Breast epithelium (tissue), 4 donors: Measurements from ENCODE around the gene C3. TPM values are rescaled to one million over a fixed set of nuclear protein-coding genes. Genes with fewer than 3 reads are reported as not detected.
A peak's percentile ranks its signal among the peaks of the same experiment; 100 is the strongest.

Source experiments
- DNase-seq, 2 donors: peaks; one replicate each; pipeline ENCODE4 v3.0.0-alpha.2; 2019; ENCODE audit warnings: low spot score in 2 of 2
- H3K27ac ChIP-seq, 2 donors: fragments of 200-600 bp; sonication (generic) in 1 of 2; one replicate each; pipeline ENCODE4 v1.5.1; 2016 to 2019; ENCODE audit warnings: mild to moderate bottlenecking in 1 of 2
- H3K27me3 ChIP-seq, 2 donors: fragments of 200-600 bp; sonication (generic) in 1 of 2; one replicate each; pipeline versions ENCODE4 v1.5.1 to v1.6.0; 2017 to 2019; ENCODE audit warnings: control low read depth in 1 of 2, mild to moderate bottlenecking in 1 of 2
- H3K36me3 ChIP-seq: fragments of 200-600 bp; one replicate; pipeline ENCODE4 v1.5.1; 2019
- H3K4me1 ChIP-seq, 2 donors: fragments of 200-600 bp; sonication (generic); one replicate each; pipeline ENCODE4 v1.5.1; 2016 to 2019; ENCODE audit warnings: control low read depth in 1 of 2
- H3K4me3 ChIP-seq, 3 donors: fragments of 200-600 bp; sonication (generic); 1 replicate in 2 of 3; 2 replicates in 1 of 3; pipeline ENCODE4 v1.5.1; 2016 to 2019; ENCODE audit warnings: mild to moderate bottlenecking in 3 of 3, moderate library complexity in 2 of 3
- H3K9me3 ChIP-seq, 2 donors: fragments of 200-600 bp; sonication (generic) in 1 of 2; one replicate each; pipeline ENCODE4 v1.5.1; 2016 to 2019; ENCODE audit warnings: control low read depth in 1 of 2
- CTCF ChIP-seq, 3 donors: fragments of 450-650 bp; IDR thresholded peaks; one replicate each; pipeline ENCODE4 v1.5.1; 2016 to 2017; ENCODE audit warnings: antibody characterized with exemption in 3 of 3, mild to moderate bottlenecking in 3 of 3, moderate library complexity in 3 of 3
- POLR2A ChIP-seq: fragments of 450-650 bp; IDR thresholded peaks from one replicate; pipeline ENCODE4 v1.6.1; 2016; ENCODE audit warnings: antibody characterized with exemption, mild to moderate bottlenecking, moderate library complexity
- POLR2AphosphoS5 ChIP-seq, 3 donors: sonication (generic); formaldehyde crosslinking; IDR thresholded peaks; one replicate each; pipeline ENCODE4 v1.6.1; 2017; ENCODE audit warnings: antibody characterized with exemption in 3 of 3
- intact Hi-C: fragments of 100-400 bp; cut with DNase I; formaldehyde crosslinking; loops from one replicate; pipeline ENCODE4 v1.15.1; 2023; ENCODE audit warnings: low total_unique reads
- total RNA-seq, 3 donors: library from RNA; depleted of rRNA; stranded (reverse); fragments of >200 nt; gene quantifications; one replicate each; pipeline ENCODE4 v1.1.0, GENCODE V29; 2016

C3 gene
- total RNA-seq, 3 donors from 2014 or later = 856 to 1,298 (median 1,115) TPM

DNA sequence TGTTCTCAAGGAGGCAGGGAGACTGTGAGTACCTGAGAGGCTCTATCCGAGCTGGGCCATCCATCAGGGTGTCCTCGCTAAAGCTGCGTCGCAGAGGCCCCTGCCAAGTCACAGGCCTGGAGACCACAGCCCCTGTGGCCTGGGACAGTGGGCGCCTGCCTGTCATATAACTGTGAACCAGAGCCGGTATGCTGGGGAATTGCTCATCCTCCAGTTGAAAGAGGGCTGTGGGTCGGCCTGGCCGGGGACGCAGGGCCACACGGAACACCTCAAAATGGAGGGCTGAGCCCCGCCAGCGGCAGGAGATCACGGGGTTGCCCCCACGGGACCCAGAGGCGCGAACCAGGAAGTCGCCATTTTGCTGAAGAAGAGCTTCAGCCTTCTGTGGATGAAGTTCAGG, 40.2 kb upstream of the C3 start:
- no peak overlapping the region for H3K4me3 ChIP-seq
- no peaks in the 10 kb centered on the region for H3K36me3 ChIP-seq
- DNase-seq = no peak
- no peaks in the 10 kb centered on the region for H3K9me3 ChIP-seq
- no peaks in the 10 kb centered on the region for H3K4me1 ChIP-seq
- TF ChIP-seq POLR2AphosphoS5 (IDR thresholded peaks at IDR 0.05) = no peak
- TF ChIP-seq POLR2A = no peak
- TF ChIP-seq CTCF (IDR thresholded peaks at IDR 0.05) = no peak
- no peaks in the 10 kb centered on the region for H3K27me3 ChIP-seq
- intact Hi-C loops = no loop called here
- no peak overlapping the region for H3K27ac ChIP-seq

GRCh38 chr19:6754653-6755463, 34.4 kb upstream of the C3 start:
- no peaks in the 10 kb centered on the region for H3K36me3 ChIP-seq
- no peak overlapping the region for H3K27ac ChIP-seq
- DNase-seq = no peak
- no peaks in the 10 kb centered on the region for H3K27me3 ChIP-seq
- H3K9me3 ChIP-seq = no peaks in the 10 kb centered on the region
- no peaks in the 10 kb centered on the region for H3K4me1 ChIP-seq
- intact Hi-C loops = no loop called here
- no peak for TF ChIP-seq POLR2A
- TF ChIP-seq POLR2AphosphoS5 (IDR thresholded peaks at IDR 0.05) = no peak
- TF ChIP-seq CTCF (IDR thresholded peaks at IDR 0.05) = no peak
- H3K4me3 ChIP-seq = no peak overlapping the region

DNA sequence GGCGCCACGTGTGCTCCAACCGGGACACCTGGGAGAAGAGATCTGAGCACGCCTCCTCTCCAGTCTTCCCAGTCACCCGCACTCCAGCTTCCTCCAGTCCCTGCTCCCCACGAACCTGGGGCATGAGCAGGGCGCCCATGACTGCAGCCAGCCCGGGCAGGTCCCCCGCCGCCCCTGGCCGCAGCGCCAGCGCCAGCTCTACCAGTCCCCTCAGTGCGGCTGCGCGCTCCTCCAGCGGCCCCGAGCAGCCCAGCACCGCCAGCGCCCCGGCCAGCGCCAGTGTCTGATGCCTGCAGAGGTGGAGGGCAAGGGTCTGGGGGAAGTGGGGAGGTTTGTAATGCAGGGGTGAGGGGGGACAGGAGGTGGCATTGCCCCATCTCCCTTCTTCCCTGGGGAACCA, 33.7 kb upstream of the C3 start:
- Histone ChIP-seq H3K9me3 (no peaks in the 10 kb centered on the region), H3K4me1 (no peaks in the 10 kb centered on the region), H3K36me3 (no peaks in the 10 kb centered on the region), H3K27ac (no peak overlapping the region), H3K27me3 (no peaks in the 10 kb centered on the region), H3K4me3 (no peak overlapping the region)
- intact Hi-C loops = no loop called here
- no peak for TF ChIP-seq CTCF (IDR thresholded peaks at IDR 0.05)
- TF ChIP-seq POLR2AphosphoS5 (IDR thresholded peaks at IDR 0.05) = no peak
- no peak for TF ChIP-seq POLR2A
- no peak for DNase-seq

DNA sequence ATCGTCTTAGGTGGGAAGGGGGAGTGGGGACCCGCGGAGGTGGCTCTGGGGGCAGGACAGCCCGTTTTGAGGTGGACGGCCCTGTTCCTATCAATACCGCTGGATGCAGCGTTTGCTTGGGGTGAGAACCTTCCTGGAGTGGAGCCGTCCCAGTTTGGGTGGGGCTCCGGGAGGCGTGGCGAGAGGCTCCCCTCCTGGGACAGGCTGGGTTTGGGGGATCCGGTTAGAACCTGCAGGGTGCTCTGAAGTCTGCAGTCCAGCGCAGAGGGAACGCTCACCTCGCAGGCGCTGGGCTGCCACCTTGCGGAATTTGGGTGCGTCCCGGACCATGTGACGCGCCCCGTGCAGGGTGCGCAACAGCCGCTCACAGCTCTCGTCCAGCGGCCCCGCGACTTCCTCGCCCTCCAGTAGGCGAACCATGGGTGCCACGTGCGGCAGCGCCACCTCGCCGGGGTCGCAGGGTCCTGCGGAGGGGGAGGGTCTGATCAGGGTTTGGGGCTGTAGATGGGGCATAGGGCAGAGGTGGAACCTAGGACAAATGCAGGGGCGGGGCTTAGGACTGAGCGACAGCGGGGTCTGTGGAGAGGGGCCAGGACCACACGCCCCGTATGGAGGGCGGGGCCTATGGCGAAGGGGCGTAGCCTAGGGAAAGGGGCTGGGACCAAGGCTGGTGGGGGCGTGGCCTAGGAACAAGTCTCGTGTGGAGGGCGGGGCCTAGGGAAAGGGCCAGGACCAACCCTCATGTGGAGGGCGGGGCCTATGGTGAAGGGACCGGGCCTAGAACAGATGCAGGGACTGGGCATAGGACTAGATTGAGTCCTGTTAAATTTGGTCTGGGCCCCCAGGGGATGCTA, 33.0 kb upstream of the C3 start:
- Histone ChIP-seq H3K9me3 (no peaks in the 10 kb centered on the region), H3K36me3 (no peaks in the 10 kb centered on the region), H3K27ac (peak overlapping the region; percentile 13 to 40), H3K27me3 (no peaks in the 10 kb centered on the region), H3K4me1 (no peaks in the 10 kb centered on the region), H3K4me3 (peak overlapping the region; percentile 23 to 58 (median 34))
- intact Hi-C loops = no loop called here
- TF ChIP-seq POLR2A (no peak), POLR2AphosphoS5 (IDR thresholded peaks at IDR 0.05) (peak in 1 of 3 donors; percentile 30)
- no peak for DNase-seq

- Histone ChIP-seq H3K36me3 (no peaks in the 10 kb centered on the region), H3K4me3 (peak overlapping the region; percentile 23 to 58 (median 34)), H3K27ac (peak overlapping the region in 1 of 2 donors; percentile 40), H3K27me3 (no peaks in the 10 kb centered on the region), H3K4me1 (no peaks in the 10 kb centered on the region), H3K9me3 (no peaks in the 10 kb centered on the region)
- TF ChIP-seq POLR2A (no peak), POLR2AphosphoS5 (IDR thresholded peaks at IDR 0.05) (no peak), CTCF (IDR thresholded peaks at IDR 0.05) (no peak)
- DNase-seq = no peak
- intact Hi-C loops = no loop called here
Observed at GRCh38 chr19:6752256-6753177, 32.1 kb upstream of the C3 start.
